ENCODE data around the gene RASA3.

Gene RASA3

DNA sequence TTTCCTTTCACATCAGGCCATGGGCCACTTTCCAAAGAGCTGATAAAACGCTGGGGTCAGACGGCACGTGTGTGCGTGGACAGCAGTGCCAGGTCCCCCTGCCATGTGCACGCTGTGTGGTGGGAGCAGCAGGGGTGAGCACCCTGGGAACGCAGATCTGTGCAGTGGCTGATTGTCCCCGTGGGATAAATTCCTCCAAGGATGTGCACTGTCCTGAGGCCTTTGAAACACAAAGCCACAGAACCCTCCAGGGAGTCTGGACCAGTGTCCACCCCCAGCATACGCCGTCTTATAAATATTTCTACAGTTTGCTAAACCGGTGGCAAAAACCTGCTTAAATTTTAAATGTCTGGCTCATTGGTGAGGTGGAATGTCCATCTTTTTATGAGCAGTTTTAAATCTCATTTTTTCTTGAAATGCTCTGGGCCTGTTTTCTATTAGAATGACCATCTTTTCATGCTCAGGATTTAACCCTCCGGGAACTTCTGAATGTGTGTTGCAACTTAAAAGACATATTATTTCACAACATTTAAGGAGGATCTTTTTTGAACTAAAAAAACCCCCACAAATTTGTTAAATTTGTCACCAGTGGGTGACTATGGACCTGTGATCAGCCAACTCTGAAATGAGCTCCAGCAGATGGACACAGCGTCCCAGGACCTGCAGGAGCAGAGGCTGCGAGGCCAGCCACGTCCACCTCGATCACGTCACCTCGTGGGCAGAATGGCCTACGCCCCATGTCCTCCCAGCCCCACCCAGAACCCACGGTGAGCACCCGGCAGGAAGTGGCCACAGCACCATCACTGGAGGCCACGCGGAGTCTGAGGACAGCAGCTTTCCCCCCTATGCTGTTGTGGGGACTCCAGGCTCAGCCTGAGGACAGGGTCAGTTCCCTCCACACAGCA lies 68.6 kb downstream of the RASA3 start:
- H3K9me3 Mint-ChIP-seq = no peaks in the 10 kb centered on the region
- peaks cover 93% of the 10 kb centered on the region for H3K4me1 Mint-ChIP-seq
- no peak for ATAC-seq
- H3K27ac Mint-ChIP-seq = peak overlapping the region; percentile 81 to 98
- DNase-seq = no peak
- H3K4me3 Mint-ChIP-seq = peak overlapping the region; percentile 81 to 96
- H3K27me3 Mint-ChIP-seq = no peaks in the 10 kb centered on the region

DNA sequence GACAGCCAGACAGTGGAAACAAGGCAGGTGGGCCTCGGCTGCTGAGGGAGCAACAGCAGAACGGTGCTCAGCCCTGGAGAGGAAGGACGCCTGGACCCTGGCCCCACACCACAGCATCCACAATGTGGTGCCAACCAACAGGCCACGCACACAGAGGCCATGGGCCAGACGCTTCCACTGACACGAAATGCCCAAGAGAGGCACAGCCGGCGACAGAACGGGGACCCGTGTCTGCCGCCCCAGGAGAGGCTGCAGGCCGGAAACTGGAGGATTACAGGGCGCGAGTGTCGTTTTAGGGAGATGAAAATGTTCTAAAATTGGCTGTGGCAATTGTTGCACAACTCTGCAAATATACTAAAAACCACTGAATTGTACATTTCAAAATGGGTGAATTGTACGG lies 69.7 kb downstream of the RASA3 start:
- DNase-seq = no peak
- Mint-ChIP-seq H3K9me3 (no peaks in the 10 kb centered on the region), H3K4me1 (peaks cover 93% of the 10 kb centered on the region), H3K27ac (no peak overlapping the region), H3K4me3 (no peak overlapping the region), H3K27me3 (no peaks in the 10 kb centered on the region)
- ATAC-seq = no peak

DNA sequence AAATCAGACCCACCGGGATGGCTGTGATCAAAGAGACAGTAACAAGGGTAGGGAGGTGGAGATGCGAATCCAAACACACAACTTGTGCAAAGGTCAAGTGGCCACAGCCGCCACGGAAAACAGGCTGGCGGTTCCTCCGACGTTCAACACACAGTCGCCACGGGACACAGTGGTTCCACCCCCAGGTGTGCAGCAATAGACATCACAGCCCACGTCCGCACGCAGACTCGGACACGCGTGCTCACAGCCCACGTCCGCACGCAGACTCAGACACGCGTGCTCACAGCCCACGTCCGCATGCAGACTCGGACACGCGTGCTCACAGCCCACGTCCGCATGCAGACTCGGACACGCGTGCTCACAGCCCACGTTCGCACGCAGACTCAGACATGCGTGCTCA lies 70.1 kb downstream of the RASA3 start:
- Mint-ChIP-seq H3K9me3 (no peaks in the 10 kb centered on the region), H3K27ac (no peak overlapping the region), H3K27me3 (no peaks in the 10 kb centered on the region), H3K4me1 (peaks cover 93% of the 10 kb centered on the region), H3K4me3 (no peak overlapping the region)
- no peak for DNase-seq
- ATAC-seq = no peak

DNA sequence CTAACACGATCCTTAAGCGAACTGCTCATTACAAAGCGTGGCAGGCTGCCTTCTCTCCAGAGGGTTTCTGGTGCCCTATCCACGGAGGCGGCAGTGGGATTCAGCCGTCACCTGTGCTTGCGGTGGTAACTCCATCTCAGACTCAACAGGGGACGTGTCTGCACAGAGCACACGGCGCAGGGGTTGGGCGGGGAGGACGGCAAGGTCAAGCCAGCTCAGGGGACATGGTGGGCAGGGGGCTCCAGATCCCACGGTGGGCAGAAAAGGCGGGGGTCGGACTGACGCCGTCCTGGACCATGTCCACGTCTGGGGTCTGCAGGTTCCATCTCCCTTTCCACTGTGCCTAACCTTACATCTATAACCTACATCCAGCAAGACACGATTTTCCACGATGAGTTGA lies 70.7 kb downstream of the RASA3 start:
- Mint-ChIP-seq H3K9me3 (no peaks in the 10 kb centered on the region), H3K4me3 (no peak overlapping the region), H3K27ac (no peak overlapping the region), H3K4me1 (peaks cover 92% of the 10 kb centered on the region), H3K27me3 (no peaks in the 10 kb centered on the region)
- ATAC-seq = no peak
- no peak for DNase-seq

DNA sequence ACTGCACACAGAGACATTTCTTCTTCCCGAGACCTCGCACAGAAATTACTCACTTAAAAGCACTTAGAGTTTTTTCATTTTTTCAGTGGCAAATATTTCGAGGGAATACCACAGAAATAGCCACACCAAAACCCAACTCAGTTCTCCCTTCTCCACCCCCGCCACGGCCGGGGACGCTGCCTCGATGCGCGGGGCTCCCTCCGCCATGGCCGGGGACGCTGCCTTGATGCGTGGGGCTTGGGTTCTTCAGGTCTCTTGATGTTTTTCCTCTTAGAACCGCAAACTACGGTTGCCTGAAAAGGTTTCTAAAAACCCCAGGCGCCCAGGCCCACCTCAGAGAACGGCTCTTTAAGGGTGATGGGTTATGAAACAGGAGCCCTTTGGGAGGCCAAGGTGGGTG lies 71.4 kb downstream of the RASA3 start:
- ATAC-seq (no peak), DNase-seq (no peak)
- H3K4me1 Mint-ChIP-seq = peaks cover 92% of the 10 kb centered on the region
- H3K9me3 Mint-ChIP-seq = no peaks in the 10 kb centered on the region
- peak overlapping the region in 1 of 2 donors; percentile 48 for H3K27ac Mint-ChIP-seq
- H3K4me3 Mint-ChIP-seq = no peak overlapping the region
- H3K27me3 Mint-ChIP-seq = no peaks in the 10 kb centered on the region

DNA sequence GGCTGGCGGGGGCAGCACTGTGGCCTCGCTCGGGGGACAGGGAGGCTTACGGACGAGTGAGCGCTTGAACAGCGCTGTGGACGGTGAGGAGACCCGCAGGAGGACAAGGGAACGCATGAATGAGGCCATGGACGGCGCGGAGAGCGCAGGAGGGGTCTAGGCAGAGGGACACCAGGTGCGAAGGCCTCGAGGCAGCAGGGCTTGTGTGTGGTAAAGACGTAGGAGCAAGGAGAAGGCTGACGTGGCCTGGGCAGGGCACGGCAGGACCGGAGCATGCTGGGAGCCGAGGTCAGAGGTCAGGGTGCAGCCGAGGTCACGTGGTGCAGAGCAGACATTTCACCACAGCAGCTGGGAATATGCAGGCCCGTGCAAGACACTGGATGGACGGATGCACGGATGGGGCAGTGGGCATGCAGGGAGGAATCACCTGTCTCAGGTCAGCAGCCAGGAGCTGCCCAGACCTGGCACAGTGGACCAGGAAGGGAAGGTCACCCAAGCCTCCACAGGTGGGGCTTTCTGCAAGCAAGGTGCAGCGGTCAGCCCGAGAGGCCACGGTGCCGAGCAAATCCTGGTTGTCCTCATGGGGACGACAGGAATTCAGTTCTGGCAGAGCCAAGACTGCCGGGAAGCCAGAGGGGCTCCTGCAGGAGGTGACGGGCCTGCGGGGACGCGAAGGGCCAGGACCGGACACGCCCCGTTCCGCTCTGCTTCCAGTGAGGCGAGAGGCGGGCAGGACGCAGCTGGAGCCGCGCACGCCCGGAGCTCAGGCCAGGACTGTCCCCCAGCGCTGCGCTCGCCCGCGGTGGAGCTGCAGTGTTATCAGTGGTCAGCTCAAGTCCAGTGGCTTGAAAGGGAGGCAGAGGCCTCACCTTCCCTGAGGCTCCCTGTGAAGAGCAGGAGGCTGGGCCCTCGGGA lies 72.2 kb downstream of the RASA3 start:
- Mint-ChIP-seq H3K4me3 (peak overlapping the region in 1 of 2 donors; percentile 4), H3K4me1 (peaks cover 92% of the 10 kb centered on the region)

DNA sequence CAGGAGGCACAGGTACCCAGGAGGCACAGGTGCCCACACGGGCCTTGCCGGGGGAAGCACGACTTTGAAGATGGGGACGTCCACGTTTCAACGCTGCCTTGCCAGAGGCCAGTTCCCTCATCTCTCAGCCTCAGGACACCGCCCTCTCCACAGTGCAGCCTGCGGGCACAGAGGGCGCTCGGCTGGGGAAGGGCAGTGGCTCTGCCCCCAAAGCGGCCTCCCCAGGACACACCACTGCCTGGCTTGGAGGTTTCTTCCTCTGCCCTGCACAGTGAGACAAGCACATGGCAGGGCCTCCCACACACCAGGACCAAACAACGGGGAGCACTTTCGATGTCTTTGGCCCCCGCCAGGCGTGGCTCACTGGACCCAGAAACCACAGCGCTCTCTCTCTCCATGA lies 73.0 kb downstream of the RASA3 start:
- ATAC-seq = no peak
- no peak for DNase-seq
- H3K9me3 Mint-ChIP-seq = no peaks in the 10 kb centered on the region
- H3K27ac Mint-ChIP-seq = peak overlapping the region in 1 of 2 donors; percentile 97
- no peak overlapping the region for H3K4me3 Mint-ChIP-seq
- H3K4me1 Mint-ChIP-seq = peaks cover 88% of the 10 kb centered on the region
- no peaks in the 10 kb centered on the region for H3K27me3 Mint-ChIP-seq

More for the DNA sequence above, 72.2 kb downstream of the RASA3 start:
- no peak for DNase-seq
- H3K9me3 Mint-ChIP-seq = no peaks in the 10 kb centered on the region
- no peak for ATAC-seq
- no peaks in the 10 kb centered on the region for H3K27me3 Mint-ChIP-seq
- H3K27ac Mint-ChIP-seq = peak overlapping the region; percentile 61 to 97

DNA sequence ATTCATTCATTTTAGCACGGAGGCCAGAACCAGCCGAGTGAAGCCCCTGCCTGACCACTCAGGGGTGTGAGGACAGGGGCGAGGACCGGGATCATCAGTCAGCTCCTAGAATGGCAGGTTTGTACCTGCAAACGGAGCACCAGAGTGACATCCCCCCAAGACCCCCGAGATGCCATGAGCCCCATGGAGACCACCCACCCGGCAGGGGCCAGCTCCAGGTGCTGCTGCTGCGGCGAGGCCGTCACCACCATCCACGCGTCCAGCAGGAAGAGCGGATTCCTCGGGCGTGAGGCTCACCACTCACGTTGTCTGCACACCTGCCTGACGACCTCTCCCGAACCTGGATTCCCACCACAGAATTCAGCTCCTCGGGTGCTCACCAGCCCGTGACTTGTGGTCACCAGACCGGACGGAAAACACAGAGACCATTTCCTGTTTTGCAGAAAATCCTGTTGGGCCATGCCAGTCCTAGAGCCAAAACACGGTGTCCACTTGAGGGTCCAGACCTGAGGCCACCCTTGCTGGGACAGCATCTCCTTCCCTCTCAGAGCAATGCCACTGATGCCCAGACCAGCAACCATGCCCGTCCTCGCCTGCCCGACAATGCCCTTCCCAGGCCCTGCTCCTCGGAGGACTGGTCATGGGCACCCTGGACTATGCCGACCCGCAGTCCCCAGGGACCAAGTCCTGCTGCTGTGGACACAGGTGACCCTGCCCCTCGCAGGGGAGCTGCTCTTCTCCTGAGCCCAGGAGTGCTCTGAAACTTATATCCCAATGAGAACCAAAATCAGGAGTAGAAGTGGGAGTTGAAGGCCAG lies 74.2 kb downstream of the RASA3 start:
- Mint-ChIP-seq H3K27me3 (no peaks in the 10 kb centered on the region), H3K4me3 (peak overlapping the region in 1 of 2 donors; percentile 48), H3K27ac (peak overlapping the region in 1 of 2 donors; percentile 59), H3K4me1 (peaks cover 84% of the 10 kb centered on the region), H3K9me3 (no peaks in the 10 kb centered on the region)
- DNase-seq = no peak
- ATAC-seq = no peak

DNA sequence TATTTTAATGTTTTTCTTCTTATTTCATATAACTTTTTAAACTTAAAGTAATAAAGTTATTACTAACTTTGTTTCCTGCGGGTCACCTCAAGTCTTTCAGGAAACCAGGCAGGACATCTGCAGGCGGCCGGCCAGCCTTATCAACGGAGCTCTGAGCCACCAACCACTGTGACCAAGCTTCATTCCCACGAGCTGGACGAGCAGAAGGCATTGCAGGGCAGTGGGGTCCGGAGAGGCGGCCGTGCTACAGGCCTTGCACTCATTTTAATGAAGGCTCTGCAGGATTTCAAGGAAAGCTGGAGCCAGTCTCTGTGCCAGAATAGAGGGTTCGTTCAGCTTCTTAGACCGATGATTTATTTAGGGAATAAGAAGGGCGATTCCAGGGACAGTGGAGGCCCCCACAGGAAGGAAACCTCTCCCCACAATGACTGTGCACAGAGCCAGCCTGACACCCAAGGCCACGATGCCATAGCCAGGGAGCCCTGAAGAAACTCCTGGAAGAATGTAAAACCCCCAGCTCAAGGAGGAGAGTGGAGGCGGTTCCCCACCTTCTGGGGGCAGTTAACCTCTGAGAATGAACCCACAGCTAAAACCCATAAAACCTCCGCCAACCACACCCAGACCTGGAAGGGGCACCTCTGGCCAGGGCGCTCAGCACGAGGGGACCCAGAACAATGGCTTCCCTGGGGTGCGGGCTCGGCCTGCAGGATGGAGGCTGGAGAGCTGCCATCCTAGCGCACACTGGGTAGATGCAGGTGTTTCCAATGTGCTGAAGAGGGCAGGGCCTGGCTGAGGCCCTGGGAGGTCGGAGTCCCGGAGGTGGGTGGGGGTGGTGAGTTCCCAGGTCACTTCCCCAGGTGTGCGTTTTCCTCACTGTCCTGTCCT lies 75.0 kb downstream of the RASA3 start:
- peak overlapping the region; percentile 49 to 54 for H3K27ac Mint-ChIP-seq
- H3K4me3 Mint-ChIP-seq = peak overlapping the region in 1 of 2 donors; percentile 13
- ATAC-seq (no peak), DNase-seq (no peak)
- peaks cover 83% of the 10 kb centered on the region for H3K4me1 Mint-ChIP-seq
- H3K9me3 Mint-ChIP-seq = no peaks in the 10 kb centered on the region
- H3K27me3 Mint-ChIP-seq = no peaks in the 10 kb centered on the region

DNA sequence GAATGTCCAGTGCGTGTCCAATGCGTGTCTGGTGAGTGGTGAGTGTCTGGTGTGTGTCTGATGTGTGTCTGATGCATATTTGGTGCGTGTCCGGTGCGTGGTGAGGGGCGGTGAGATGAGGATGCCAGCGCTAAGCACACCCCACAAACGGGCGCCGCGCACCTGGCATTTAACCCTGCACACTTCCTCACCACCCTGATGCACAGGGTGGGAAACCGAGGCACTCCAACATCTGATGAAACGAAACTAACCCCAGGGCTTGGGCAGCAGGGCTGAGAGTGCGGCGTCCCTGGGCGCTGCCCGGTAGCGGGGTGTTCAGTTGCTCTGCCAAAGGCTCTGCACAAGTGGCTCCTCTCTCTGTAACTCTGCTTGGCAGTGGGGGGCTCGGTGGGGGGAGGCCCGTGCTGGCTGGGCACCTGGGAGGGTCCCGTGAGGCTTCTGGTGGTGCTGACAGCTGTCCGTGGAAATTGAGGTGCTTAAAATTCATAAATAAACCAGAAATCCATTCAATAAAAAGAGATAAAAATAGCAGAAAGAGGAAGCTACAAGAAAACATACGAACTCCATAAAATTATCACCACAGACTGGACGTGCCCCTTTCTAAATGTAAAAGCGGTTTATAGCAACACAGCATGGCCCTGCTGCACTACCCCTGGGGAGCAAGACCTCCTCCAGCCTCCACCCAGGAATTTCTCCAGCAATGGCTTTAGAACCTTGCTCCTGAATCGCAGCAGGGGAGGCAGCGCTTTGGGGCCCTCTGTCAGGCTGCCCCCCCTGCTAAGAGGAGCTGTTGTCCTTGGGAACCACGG lies 76.0 kb downstream of the RASA3 start:
- Mint-ChIP-seq H3K27ac (no peak overlapping the region), H3K4me3 (peak overlapping the region in 1 of 2 donors; percentile 5), H3K4me1 (peaks cover 81% of the 10 kb centered on the region), H3K9me3 (no peaks in the 10 kb centered on the region), H3K27me3 (no peaks in the 10 kb centered on the region)
- DNase-seq = no peak
- ATAC-seq = no peak

DNA sequence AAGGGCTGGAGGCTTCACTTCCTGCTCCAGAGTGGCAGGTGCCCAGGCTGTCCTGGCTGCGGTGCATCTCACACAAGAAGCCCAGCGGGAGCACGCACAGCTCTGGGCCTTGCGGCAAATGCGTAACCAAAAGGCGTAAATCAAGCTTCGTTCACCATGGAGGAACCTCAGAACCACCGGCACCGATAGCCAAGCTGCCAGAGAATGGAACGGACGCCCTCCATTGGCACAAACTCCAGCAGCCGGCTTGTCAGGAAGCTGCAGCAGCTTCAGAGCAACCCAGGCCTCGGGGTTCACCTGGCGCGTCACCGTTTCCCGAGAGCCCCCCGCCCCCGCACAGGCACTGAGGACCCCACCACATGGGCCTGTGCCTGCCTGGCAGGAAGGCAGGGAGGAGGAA lies 76.7 kb downstream of the RASA3 start:
- Mint-ChIP-seq H3K27me3 (no peaks in the 10 kb centered on the region), H3K4me1 (peaks cover 82% of the 10 kb centered on the region), H3K27ac (no peak overlapping the region), H3K4me3 (no peak overlapping the region), H3K9me3 (no peaks in the 10 kb centered on the region)
- DNase-seq (no peak), ATAC-seq (no peak)

DNA sequence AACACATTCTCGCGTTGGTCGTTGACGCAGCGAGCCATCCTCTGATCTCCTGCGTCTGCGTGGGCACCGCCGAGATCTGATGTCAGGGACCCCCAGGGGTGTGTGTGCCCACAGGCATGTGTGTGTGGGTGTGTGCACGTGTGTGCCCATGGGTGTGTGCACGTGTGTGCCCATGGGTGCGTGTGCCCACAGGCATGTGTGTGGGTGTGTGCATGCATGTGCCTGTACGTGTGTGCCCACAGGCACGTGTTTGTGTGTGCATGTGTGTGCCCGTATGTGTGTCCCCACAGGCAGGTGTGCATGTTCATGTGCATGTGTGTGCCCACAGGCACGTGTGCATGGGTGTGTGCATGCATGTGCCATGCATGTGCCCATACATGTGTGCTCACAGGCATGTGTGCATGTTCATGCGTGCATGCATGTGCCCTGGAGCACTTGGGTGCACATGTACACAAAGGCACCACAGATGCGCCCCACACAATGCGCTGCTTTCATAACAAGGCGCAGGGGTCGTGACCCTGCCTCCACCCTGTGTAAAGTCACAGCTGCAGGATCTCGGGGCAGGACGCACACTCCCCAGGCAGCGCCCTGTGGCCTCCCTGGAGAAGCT lies 77.5 kb downstream of the RASA3 start:
- H3K4me3 Mint-ChIP-seq = no peak overlapping the region
- H3K9me3 Mint-ChIP-seq = no peaks in the 10 kb centered on the region
- H3K27me3 Mint-ChIP-seq = no peaks in the 10 kb centered on the region
- ATAC-seq (no peak), DNase-seq (no peak)
- peaks cover 86% of the 10 kb centered on the region for H3K4me1 Mint-ChIP-seq
- no peak overlapping the region for H3K27ac Mint-ChIP-seq

DNA sequence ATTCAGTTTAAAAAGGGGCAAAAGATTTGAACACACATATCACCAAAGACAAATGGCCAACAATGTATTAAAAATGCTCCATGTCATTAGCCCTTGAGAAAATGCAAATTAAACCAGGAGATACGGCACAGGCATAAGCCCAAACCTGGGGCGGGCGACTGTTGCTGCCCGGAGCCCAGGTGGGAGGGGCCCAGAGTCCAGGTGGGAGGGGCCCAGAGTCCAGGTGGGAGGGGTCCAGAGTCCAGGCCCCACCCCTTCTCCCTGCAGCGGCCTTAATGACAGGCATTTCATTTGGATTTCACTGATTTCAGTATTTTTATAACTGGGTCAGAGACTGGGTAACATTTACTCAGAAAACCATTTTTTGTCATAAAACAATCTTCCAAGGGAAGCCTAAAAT lies 78.2 kb downstream of the RASA3 start:
- ATAC-seq = no peak
- Mint-ChIP-seq H3K9me3 (no peaks in the 10 kb centered on the region), H3K4me3 (no peak overlapping the region), H3K27ac (no peak overlapping the region), H3K27me3 (no peaks in the 10 kb centered on the region), H3K4me1 (peaks cover 86% of the 10 kb centered on the region)
- DNase-seq = no peak
